ENCODE results near the gene FHL2.

The FHL2 gene

GRCh38 chr2:105397025-105397722 is 1.7 kb downstream of the FHL2 start:
- DNase-seq (ENCODE audit: low read depth in 2 of 2): no peak

- peak; percentile 72 to 75 for DNase-seq (ENCODE audit: low read depth in 2 of 2)
Observed at GRCh38 chr2:105396254-105397024, 2.4 kb downstream of the FHL2 start.

- DNase-seq (ENCODE audit: low read depth in 2 of 2): no peak
Observed at GRCh38 chr2:105395691-105396090, 3.2 kb downstream of the FHL2 start.

GRCh38 chr2:105394951-105395611 is 3.8 kb downstream of the FHL2 start:
- no peak for DNase-seq (ENCODE audit: low read depth in 2 of 2)

- peak in 1 of 2 experiments; percentile 66 for DNase-seq (ENCODE audit: low read depth in 2 of 2)
Observed at GRCh38 chr2:105393373-105394055, 5.3 kb downstream of the FHL2 start.

- no peak for DNase-seq (ENCODE audit: low read depth in 2 of 2)
Observed at GRCh38 chr2:105391763-105392662, 6.8 kb downstream of the FHL2 start.

GRCh38 chr2:105391058-105391627 is 7.7 kb downstream of the FHL2 start:
- DNase-seq (ENCODE audit: low read depth in 2 of 2): no peak

GRCh38 chr2:105390454-105390853 is 8.4 kb downstream of the FHL2 start:
- no peak for DNase-seq (ENCODE audit: low read depth in 2 of 2)

- DNase-seq (ENCODE audit: low read depth in 2 of 2): peak; percentile 76 to 79
Observed at GRCh38 chr2:105388971-105389381, 9.9 kb downstream of the FHL2 start.

- DNase-seq (ENCODE audit: low read depth in 2 of 2): no peak
Observed at GRCh38 chr2:105387225-105387624, 11.6 kb downstream of the FHL2 start.

GRCh38 chr2:105385731-105386540 is 12.9 kb downstream of the FHL2 start:
- DNase-seq (ENCODE audit: low read depth in 2 of 2): no peak

- no peak for DNase-seq (ENCODE audit: low read depth in 2 of 2)
Observed at GRCh38 chr2:105384861-105385260, 14.0 kb downstream of the FHL2 start.

- DNase-seq (ENCODE audit: low read depth in 2 of 2): no peak
Observed at GRCh38 chr2:105384216-105384615, 14.6 kb downstream of the FHL2 start.

- no peak for DNase-seq (ENCODE audit: low read depth in 2 of 2)
Observed at GRCh38 chr2:105383432-105384166, 15.3 kb downstream of the FHL2 start.

- DNase-seq (ENCODE audit: low read depth in 2 of 2): no peak
Observed at GRCh38 chr2:105382177-105382576, 16.7 kb downstream of the FHL2 start.

- DNase-seq (ENCODE audit: low read depth in 2 of 2): no peak
Observed at GRCh38 chr2:105381101-105381668, 17.7 kb downstream of the FHL2 start.

- no peak for DNase-seq (ENCODE audit: low read depth in 2 of 2)
Observed at GRCh38 chr2:105380432-105381100, 18.3 kb downstream of the FHL2 start.

GRCh38 chr2:105379741-105380186 is 19.1 kb downstream of the FHL2 start:
- DNase-seq (ENCODE audit: low read depth in 2 of 2): no peak

Data from fibroblast of skin of left biceps (primary cell).